ENCODE measurements around the gene TMEM59L.

Gene TMEM59L

GRCh38 chr19:18639706-18640243 lies 27.1 kb downstream of the TMEM59L start:
- no peak for DNase-seq

- DNase-seq, result no peak
Observed at GRCh38 chr19:18644196-18645034, 31.7 kb downstream of the TMEM59L start.

GRCh38 chr19:18645035-18645511 lies 32.4 kb downstream of the TMEM59L start:
- no peak for DNase-seq

GRCh38 chr19:18646535-18647370 lies 34.1 kb downstream of the TMEM59L start:
- no peak for DNase-seq

GRCh38 chr19:18647371-18647767 lies 34.7 kb downstream of the TMEM59L start:
- no peak for DNase-seq

- no peak for DNase-seq
Observed at GRCh38 chr19:18647807-18648206, 35.1 kb downstream of the TMEM59L start.

GRCh38 chr19:18648973-18649315 lies 36.3 kb downstream of the TMEM59L start:
- no peak for DNase-seq

- DNase-seq, result no peak
Observed at GRCh38 chr19:18649371-18650020, 36.8 kb downstream of the TMEM59L start.

GRCh38 chr19:18650021-18650390 lies 37.3 kb downstream of the TMEM59L start:
- no peak for DNase-seq

GRCh38 chr19:18650468-18651041 lies 37.9 kb downstream of the TMEM59L start:
- no peak for DNase-seq

- DNase-seq, result no peak
Observed at GRCh38 chr19:18651300-18651699, 38.6 kb downstream of the TMEM59L start.

- DNase-seq, result no peak
Observed at GRCh38 chr19:18651733-18652132, 39.1 kb downstream of the TMEM59L start.

- no peak for DNase-seq
Observed at GRCh38 chr19:18653853-18654252, 41.2 kb downstream of the TMEM59L start.

GRCh38 chr19:18654469-18654868 lies 41.8 kb downstream of the TMEM59L start:
- DNase-seq, result no peak

- no peak for DNase-seq
Observed at GRCh38 chr19:18655173-18655844, 42.6 kb downstream of the TMEM59L start.

GRCh38 chr19:18656337-18657086 lies 43.8 kb downstream of the TMEM59L start:
- no peak for DNase-seq

- DNase-seq, result no peak
Observed at GRCh38 chr19:18657590-18658365, 45.1 kb downstream of the TMEM59L start.

- DNase-seq, result no peak
Observed at GRCh38 chr19:18658366-18658855, 45.7 kb downstream of the TMEM59L start.

GRCh38 chr19:18659281-18660050 lies 46.8 kb downstream of the TMEM59L start:
- DNase-seq, result no peak

Measured in activated CD4-positive, alpha-beta T cell treated with anti-CD3 and anti-CD28 coated beads, Interleukin-2, Interleukin-6, amounts not matched to agents 100 ng/mL and 50 ng/mL, durations not matched to agents 16 hours and 8 hours (primary cell).